UCSD-AML1 (cell line): ENCODE results near the gene SV2C.
A peak's percentile ranks its signal among the peaks of the same experiment; 100 is the strongest.

ENCODE experiments used
- DNase-seq: peaks from one replicate; lab custom pipeline; 2025; ENCODE audit not compliant: unreplicated experiment; lab: John Stamatoyannopoulos, UW

The SV2C gene

GRCh38 chr5:76250463-76250862, 167.3 kb downstream of the SV2C start:
- no peak for DNase-seq

- DNase-seq = no peak
Measured at GRCh38 chr5:76251656-76252055, 168.5 kb downstream of the SV2C start.

- no peak for DNase-seq
Measured at GRCh38 chr5:76252437-76252836, 169.3 kb downstream of the SV2C start.

GRCh38 chr5:76256116-76256889, 173.1 kb downstream of the SV2C start:
- DNase-seq = peak; percentile 55

GRCh38 chr5:76257225-76257833, 174.1 kb downstream of the SV2C start:
- no peak for DNase-seq

- no peak for DNase-seq
Measured at GRCh38 chr5:76257897-76258296, 174.7 kb downstream of the SV2C start.

DNA sequence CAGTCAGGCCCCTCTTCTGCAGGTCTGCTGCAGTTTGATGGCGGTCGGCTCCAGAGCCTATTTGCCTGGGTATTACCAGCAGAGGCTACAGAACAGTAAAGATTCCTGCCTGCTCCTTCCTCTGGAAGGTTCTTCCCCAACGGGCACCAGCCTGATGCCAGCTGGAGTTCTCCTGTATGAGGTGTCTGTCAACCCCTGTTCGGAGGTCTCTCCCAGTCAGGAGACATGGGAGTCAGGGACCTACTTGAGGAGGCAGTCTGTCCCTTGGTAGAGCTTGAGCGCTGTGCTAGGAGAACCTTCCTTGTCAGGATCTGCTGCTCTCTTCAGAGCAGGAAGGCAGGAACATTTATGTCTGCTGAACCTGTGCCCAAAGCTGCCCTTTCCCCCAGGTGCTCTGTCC, 181.5 kb downstream of the SV2C start:
- no peak for DNase-seq

GRCh38 chr5:76269259-76269931, 186.2 kb downstream of the SV2C start:
- DNase-seq = no peak

- DNase-seq = no peak
Measured at GRCh38 chr5:76269932-76270610, 186.9 kb downstream of the SV2C start.

GRCh38 chr5:76271836-76272235, 188.7 kb downstream of the SV2C start:
- DNase-seq = no peak

DNA sequence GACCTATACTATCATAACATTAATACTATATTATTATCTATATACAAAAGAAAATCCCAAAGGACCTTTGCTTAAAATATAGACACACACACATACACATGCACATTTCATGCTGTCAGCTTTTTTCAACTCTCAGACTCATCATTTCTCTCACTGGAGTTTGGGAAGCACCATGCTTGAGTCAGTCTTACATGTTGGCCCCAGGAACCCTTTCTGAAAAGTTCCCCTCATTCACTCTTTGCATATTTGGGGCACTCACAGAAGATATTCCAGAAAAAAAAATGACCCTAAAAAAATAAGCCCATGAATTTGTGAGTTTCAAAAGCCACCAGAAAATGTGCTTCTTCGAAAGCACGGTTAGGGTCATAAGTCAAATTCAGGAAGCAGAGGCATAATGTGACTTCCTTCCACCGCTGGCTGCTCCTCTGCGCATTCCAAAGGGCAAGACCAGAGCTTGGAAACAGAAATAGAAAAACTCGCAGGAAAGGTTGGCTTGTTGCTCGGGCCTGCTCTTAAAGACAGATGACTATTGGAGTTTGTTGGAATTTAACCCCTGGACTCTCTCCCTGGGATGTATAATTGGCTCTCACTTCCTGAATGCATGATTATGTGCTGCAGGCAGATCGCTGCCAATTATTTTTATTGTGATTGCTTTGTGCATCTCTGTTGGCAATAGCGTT, 190.2 kb downstream of the SV2C start:
- peak; percentile 36 for DNase-seq

- DNase-seq = no peak
Measured at GRCh38 chr5:76274571-76274970, 191.4 kb downstream of the SV2C start.

- no peak for DNase-seq
Measured at GRCh38 chr5:76277736-76278135, 194.6 kb downstream of the SV2C start.

- DNase-seq = no peak
Measured at GRCh38 chr5:76278261-76278789, 195.1 kb downstream of the SV2C start.

DNA sequence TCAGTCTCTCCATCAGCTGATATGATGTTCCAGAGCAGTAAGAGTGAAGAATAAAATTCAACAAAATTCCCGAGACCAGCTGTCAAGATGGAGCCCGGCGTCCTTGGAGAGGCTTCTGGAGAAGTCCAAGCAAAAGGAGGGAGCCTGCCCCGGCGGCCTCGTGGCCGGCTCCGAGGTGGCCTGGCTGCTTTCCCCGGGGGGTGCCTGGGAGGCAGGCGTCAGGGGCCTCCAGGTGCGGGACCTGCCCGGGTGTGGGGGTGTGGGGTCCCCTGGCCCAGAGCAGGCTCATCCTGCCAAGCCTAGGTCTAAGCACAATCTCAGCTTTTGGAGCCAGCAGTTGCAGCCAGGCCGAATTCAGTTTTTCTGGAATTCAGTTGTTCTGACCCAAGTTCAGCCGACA, 197.3 kb downstream of the SV2C start:
- no peak for DNase-seq

DNA sequence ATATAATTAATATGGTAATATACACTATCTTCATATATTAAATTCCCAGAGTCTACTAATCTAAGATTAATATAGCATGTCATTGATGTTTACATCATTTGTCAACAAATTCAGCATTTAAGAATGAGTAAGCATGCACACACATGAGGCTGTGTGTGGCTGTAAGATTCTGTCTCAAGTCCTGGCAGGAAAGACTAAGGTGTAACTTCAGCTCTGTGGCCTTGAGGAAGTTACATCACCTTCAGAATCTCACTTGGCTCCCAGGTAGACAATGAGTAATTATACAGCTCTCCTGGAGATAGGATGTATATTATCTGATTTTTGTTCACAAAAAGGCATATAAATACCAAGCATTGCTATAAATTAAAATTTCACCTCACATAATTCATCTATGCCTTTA, 200.5 kb downstream of the SV2C start:
- no peak for DNase-seq

- DNase-seq = no peak
Measured at GRCh38 chr5:76289692-76290091, 206.5 kb downstream of the SV2C start.

GRCh38 chr5:76290321-76290757, 207.2 kb downstream of the SV2C start:
- DNase-seq = no peak

DNA sequence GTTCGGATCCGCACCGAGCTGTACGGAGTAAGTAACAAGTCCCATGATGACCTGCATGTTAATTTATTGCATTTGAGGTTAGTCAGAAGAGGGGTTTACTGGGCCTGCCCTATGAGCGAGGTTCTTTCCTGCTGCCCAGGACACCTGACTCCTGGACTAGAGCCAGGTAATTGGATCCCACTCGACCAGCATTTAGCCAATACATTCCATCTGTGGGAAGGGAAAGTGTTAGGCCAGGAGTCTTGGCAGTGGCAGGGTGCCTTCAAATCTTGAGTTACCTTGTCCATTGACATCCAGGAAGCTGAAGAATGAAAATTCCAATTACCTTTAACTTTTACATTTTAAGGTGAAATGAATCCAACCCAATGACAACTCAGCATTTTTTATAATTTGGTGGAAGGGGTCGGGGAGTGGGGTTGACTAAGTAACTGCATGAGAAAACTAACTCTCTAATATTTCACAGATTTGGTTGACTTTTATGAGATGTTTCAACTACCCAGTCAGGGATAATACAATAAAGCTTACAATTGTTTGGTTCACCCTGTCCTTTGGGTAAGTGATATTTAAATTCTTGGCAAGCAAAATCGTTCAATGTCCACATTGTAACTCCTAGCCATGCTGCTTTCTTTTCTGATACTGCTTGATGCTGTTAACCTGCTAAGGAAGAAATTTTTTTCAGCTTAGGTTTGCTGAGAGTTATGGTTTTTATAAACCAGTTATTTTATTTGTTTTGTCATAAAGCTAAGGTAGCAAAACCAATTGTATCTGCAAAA, 208.3 kb downstream of the SV2C start:
- DNase-seq = no peak
